Measurements from ENCODE around the gene RPL10A.

GRCh38 chr6:35483062-35483461 is 14.9 kb downstream of the RPL10A start:
- no peak for TF ChIP-seq CTCF (IDR thresholded peaks at IDR 0.05)
- no peak for TF ChIP-seq RXRA (IDR thresholded peaks at IDR 0.05; ENCODE audit: borderline replicate concordance, low read depth)
- TF ChIP-seq CHD2 (IDR thresholded peaks at IDR 0.05; ENCODE audit: low read length, partially characterized antibody): no peak
- no peak for TF ChIP-seq MAX (IDR thresholded peaks at IDR 0.05; ENCODE audit: low read depth)
- no peak for TF ChIP-seq EP300 (IDR thresholded peaks at IDR 0.05; ENCODE audit: borderline replicate concordance in 1 of 2, low read depth in 1 of 2, low read length in 1 of 2)
- no peak for TF ChIP-seq ELF1 (IDR thresholded peaks at IDR 0.05)
- TF ChIP-seq REST (IDR thresholded peaks at IDR 0.05; ENCODE audit: low read depth, low read length): no peak
- TF ChIP-seq GATA2 (CRISPR knock-in tag; IDR thresholded peaks at IDR 0.05): no peak
- no peak for TF ChIP-seq MXI1 (IDR thresholded peaks at IDR 0.05; ENCODE audit: low read depth, low read length)
- TF ChIP-seq YY1 (IDR thresholded peaks at IDR 0.05; ENCODE audit: low read depth): no peak
- TF ChIP-seq TAF1 (IDR thresholded peaks at IDR 0.05; ENCODE audit: borderline replicate concordance, low read depth, low read length): no peak
- no peak for TF ChIP-seq RCOR1 (IDR thresholded peaks at IDR 0.05; ENCODE audit: low read length)
- TF ChIP-seq SIN3A (IDR thresholded peaks at IDR 0.05; ENCODE audit: borderline replicate concordance, low read depth, low read length): no peak
- TF ChIP-seq ZBTB33 (IDR thresholded peaks at IDR 0.05; ENCODE audit: borderline replicate concordance, low read depth): no peak

Measured in SK-N-SH (cell line).